Stimulated activated CD4-positive, alpha-beta T cell treated with anti-CD3 and anti-CD28 coated beads, Interleukin-15, amount 100 ng/mL, for 24 hours (primary cell): Measurements from ENCODE around the gene TRIM66.
A peak's percentile ranks its signal among the peaks of the same experiment; 100 is the strongest.

Experiments
- DNase-seq: peaks from one replicate; pipeline ENCODE4 v3.0.0-alpha.2; 2020

Gene TRIM66

DNA sequence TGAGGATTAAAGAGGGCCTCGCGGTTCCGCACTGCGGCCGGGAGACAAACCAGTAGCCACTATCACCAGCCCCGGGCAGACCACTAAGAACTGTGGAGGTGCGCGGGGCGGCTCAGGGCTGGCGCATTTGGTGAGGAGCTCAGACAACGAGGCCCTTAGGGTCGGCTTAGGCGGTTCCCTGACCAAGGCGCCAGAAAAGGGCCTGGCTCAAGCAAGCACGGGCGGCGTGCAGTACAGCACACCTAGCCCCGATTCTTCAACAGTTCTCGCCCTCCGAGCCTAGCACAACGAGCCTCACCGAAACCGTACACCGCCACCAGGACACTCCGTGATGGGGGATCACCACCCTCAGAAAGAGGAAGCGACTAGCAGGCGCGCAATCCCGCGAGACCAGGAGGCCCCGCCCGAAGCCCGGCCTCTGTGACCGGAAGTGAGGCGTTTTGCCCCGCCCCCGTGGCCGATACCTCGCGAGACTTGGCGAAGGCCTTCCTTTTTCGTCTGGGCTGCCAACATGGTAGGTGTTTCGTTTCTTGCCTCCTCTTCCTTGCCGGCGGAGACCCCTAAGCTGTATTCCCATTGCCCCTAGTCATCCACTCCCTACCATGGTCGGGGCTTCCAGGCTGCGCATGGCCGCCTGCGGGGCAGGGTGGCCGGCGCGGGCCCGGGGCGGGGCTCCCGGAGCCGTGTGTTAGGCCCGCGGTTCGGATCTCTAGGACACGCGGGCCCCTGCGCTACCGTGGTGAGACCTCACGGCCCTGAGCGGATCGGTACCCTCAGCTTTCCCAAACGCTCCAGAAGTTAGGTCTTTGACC is at the start of gene TRIM66, which contains the start of gene RPL27A:
TSS of gene TRIM66 (minus strand) at position 363 of the 812 bp plus-strand sequence. CDS start 10,391 bp downstream, outside the sequence.
TSS of gene RPL27A (plus strand) at position 490 of the 812 bp plus-strand sequence. CDS start at position 512, 22 bp downstream.
- DNase-seq, result peak; percentile 99

DNA sequence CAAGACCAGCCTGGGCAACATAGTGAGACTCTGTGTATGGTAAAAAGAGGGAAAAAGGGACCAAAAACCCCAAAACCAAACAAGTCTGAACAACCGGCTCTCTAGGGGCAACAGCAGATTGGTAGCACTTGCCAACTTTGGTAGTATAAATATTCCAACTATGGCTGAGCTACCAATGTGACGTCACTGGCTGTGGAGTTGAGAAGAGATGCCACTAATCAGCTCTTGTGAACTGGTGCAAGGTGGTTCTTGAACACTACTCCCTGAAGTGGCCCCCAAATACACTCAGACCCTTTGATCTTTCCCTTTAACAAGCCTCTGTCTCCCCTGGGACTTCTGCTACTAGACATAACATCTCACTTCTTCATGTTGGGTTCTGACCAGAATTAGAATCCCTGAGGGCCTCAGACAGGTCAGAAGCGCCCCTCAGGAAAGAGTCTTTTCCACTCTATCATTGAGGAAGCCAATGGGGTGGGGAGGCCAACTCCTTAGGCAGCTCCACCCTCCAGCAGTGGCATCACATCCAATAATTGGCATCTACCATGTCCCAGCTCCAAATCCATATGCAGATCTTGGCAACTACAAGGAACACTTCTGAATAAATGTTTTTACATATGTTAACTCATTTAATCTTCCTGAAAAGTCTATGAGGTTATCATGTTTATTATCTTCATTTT is 49.3 kb upstream of the TRIM66 start:
- no peak for DNase-seq

- DNase-seq, result no peak
Measured at GRCh38 chr11:8730697-8731020, 48.2 kb upstream of the TRIM66 start.

DNA sequence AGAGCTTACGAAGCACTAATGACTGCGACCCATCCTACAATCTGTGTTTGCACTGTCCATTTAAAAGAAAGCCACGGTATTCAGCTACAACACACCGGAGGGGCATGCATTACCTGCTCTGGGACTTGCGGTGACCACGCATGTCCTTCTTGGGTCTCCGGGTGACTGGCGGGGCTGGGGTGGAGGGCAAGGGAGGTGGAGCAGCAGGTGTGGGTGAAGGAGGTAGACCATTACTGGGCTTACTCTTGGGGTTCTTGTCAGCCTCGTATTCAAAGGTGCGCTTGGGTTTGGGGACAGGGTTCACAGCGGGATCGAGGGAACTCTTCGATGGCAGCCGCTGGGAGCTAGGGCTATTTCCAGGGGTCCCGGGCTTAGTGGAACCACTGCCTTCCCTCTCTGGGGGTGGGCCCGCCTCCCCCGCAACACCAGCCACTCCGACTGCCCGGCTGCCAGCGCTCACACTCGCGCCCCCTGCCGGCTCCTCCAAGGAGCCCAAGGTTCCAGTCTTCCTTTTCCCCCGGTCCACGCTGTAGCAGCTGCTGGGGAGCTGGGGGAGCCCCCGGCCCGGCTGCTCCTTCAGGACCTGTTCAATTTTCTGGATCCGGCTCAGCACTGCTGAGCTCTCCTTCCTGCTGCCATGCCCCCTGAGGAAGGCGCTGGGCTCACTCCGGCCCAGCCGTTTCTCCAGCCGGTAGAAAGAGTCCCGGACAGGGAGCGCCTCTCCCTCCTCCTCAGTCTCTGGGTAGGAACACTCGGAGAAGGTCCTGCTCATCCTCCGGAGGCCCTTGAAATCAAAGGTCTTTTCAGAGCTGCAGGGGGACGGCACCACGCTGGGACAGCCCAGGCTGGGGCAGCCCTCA is 47.6 kb upstream of the TRIM66 start:
- no peak for DNase-seq

DNA sequence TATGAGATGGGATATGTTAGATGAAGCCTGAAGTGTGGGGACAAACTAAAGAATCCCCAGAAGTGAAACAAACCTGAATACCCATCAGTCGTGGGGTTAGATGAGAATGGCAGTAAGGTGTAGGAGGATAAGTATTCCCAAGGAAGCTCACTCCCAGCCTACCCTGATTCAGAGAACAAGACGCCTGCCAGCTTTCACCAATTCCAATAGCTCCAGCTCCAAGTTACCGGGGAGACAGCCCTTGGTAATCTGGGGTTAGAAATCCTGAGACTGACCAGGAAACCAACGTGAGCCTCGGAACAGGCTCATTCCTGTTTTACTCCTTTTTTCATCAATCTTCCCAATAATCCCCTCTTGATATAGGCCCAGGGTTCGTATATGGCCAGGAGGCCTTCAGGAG is 46.6 kb upstream of the TRIM66 start:
- DNase-seq, result no peak

GRCh38 chr11:8728563-8728962 is 46.1 kb upstream of the TRIM66 start:
- DNase-seq, result no peak

DNA sequence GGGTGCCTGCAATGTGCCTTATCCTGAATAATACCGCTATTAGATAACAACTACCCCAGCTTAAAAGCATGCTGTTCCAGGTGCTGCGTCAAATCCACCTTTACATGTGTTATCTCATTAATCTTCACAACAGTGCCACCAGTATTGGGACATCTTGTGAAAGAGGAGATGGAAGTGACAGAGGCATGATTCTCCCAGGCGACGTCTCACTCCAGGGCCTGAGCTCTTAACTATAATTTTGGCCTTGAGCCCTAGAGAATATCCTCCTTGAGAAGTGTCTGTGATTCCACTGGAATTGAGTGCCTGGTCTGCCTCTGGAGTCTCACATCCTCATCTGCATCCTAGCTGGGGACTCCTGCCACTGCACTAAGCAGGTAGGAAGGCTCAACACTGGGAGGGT is 43.9 kb upstream of the TRIM66 start:
- no peak for DNase-seq

GRCh38 chr11:8724682-8725081 is 42.2 kb upstream of the TRIM66 start:
- no peak for DNase-seq

DNA sequence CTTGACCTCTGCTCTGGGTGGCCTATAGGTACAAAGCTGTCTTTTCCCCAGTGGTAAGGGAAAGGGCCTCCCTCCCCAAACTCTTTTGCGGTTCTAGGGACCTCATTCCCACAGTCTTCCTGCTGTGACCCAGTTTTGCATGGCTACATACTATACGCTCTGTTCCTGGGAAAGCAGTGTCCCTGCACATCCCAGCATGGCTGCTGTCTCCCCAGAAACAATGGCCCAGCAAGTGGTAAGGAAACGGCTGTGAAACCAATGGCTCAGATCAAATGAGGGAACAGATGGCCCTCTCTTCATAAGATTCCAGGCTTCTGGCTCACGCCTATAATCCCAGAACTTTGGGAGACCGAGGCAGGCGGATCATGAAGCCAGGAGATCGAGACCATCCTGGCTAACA is 41.2 kb upstream of the TRIM66 start:
- DNase-seq, result no peak

DNA sequence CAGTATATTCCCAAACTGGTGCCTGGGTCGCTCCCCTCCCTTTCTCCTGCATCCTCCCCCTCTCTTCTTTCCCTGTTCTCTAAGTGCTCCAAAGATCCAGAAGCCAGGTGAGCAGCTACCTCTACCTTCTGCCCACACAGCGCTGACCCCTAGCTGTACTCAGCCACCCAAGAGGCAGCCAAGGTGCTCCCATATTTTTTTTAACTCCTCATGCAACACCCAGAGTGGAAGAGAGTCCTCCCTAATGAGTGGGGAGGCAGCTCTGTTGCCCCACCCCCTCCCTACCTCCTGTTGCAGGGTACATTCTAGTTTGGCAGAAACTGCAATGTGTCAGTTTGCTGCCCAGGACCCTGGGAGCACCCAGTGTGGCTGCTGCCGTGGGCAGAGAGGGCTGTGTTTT is 40.3 kb upstream of the TRIM66 start:
- DNase-seq, result no peak

- no peak for DNase-seq
Measured at GRCh38 chr11:8721609-8722500, 39.4 kb upstream of the TRIM66 start.

DNA sequence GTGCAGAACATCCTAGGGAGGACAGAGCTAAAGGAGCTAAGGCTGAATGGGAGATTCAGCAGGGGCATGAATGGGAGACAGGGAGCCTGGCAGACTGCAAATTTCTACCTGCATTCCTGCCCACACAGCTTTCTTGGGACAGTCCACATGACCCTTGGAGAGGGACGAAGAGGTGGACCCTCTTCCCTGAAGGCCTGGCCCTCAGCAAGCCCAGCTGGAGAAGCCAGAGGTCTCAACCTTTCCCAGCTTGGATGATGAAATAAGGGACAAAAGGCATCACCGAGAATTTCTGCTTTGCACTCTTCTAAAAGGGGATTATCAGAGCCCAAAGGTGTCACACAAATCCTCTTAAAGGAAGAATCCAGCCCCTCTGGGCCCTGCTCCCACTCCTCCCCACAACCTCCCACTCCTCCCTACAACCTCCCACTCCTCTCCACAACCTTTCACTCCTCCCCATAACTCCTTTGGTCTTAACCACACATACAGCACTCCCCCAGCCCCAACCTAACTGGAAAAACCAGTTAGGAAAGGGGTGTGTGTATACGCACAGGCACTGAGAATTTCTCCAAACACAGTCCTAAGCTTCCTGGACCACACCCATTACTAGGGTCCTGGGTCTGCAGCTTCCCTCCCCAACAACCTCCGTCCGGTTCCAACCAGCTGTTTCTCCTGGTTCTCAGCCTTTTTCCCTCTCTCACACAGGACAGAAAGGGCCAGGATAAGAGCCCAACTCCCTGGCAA is 38.6 kb upstream of the TRIM66 start:
- DNase-seq, result no peak

DNA sequence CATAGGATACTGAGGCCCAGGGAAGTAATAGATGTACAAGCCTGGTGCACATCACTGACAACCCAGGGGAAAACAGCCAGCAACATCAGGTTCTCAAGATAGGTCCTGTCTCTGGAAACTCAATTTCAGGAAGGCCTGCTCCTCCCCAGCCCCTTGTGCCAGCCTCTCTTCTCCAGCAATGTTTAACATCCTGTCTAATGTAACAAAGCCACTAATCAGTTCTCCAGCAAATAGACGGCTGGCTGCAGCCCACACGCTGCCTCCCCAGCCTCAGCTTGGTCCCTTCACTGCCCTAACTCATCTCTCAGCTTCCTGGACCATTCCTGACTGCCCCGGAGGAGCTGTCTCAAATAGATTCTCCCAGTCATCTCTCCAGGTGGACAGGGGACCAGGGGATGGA is 37.9 kb upstream of the TRIM66 start:
- no peak for DNase-seq

GRCh38 chr11:8719721-8720120 is 37.3 kb upstream of the TRIM66 start:
- no peak for DNase-seq

GRCh38 chr11:8719211-8719649 is 36.8 kb upstream of the TRIM66 start:
- DNase-seq, result no peak

DNA sequence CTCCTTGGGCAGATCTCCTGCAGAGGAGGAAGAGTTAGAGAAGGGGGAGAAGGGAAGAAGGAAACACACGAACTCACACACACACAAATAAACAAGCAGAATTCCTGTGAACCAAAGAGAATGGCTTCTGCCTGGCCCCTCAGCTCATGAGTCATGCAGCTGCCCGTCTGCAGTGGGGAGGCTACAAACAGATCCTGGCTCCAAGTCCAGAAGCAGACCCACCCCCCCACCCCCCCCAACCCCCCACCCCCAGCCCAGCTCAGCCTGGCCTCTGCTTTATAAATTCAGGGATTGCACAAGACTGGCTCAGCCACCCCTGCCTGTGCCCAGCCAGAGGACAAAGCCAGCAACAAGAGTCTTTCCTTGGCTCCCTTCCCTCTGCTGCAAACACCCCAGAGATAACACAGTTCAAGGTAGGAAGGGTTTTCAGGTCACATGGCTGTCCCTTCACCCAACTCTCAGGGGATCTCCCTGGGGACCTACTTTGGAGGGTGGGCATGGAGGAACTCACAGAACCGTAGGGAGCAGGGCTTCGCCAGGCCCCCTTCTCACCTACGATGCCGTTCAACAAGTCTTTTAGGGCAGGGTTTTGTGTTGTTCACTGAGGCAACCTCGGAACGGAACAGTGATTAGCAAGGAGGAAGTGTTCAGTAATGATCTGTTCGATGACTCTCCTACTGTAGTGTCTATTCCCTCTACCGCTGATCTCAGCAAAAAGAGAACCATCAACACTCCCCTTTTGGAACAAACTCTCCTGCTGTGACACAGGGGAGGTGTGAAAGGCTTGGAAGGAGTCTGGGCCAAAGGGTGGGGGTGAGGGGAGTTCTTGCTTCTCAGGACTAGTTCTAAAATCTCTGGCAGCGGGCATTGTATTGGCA is 35.6 kb upstream of the TRIM66 start:
- DNase-seq, result no peak

DNA sequence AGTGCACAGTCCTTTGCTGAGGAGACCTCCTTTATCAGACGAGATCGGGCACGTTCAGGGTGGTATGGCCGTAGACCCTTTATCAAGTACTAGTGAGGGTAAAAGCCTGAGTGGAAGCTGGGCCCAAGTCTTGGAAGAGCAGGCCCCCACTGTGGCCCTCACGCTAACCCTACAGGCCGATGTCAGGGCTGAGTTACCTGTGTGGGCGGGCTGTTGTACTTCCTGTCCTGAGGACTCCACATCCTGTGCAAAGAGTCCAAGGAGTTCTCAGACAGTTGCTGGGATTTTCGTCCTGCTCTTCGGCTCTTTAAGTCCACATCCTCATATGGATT is 35.0 kb upstream of the TRIM66 start:
- no peak for DNase-seq

GRCh38 chr11:8715501-8715900 is 33.0 kb upstream of the TRIM66 start:
- DNase-seq, result no peak

GRCh38 chr11:8714622-8715225 is 32.3 kb upstream of the TRIM66 start:
- DNase-seq, result no peak

- no peak for DNase-seq
Measured at GRCh38 chr11:8713760-8714454, 31.4 kb upstream of the TRIM66 start.
